Large intestine (tissue), 3 donors: ENCODE data around the gene TLE4. TPM values are rescaled to one million over a fixed set of nuclear protein-coding genes. Genes with fewer than 3 reads are reported as not detected.

Experiments
- DNase-seq, 2 donors: peaks; one replicate each; pipeline versions ENCODE4 v3.0.0 to v3.0.0-alpha.2; 2013
- H3K27ac ChIP-seq: one replicate; pipeline ENCODE4 v1.5.1; 2013; ENCODE audit warnings: low read length
- H3K27me3 ChIP-seq: 2 replicates; pipeline ENCODE4 v1.6.1; 2013; ENCODE audit warnings: low read length; ENCODE audit not compliant: control insufficient read depth, insufficient read depth
- H3K36me3 ChIP-seq: 2 replicates; pipeline ENCODE4 v1.6.1; 2013; ENCODE audit warnings: low read length; ENCODE audit not compliant: control insufficient read depth, insufficient read depth
- H3K4me1 ChIP-seq: one replicate; pipeline ENCODE4 v1.6.1; 2013; ENCODE audit warnings: low read length; ENCODE audit not compliant: control insufficient read depth, insufficient read depth
- H3K4me3 ChIP-seq: one replicate; pipeline ENCODE4 v1.5.1; 2013; ENCODE audit warnings: low read length
- H3K9me3 ChIP-seq: one replicate; pipeline ENCODE4 v1.6.1; 2013; ENCODE audit warnings: mild to moderate bottlenecking, low read depth, low read length, moderate library complexity; ENCODE audit not compliant: control insufficient read depth
- WGBS: methylation state at CpG from one replicate; pipeline ENCODE4 v1.1.5; 2013; ENCODE audit warnings: low lambda C conversion rate; ENCODE audit not compliant: insufficient coverage; 5-methylcytosine and 5-hydroxymethylcytosine counted together
- polyA plus RNA-seq: library from polyadenylated mRNA; unstranded; fragments of 120-200 nt; gene quantifications from one replicate; pipeline ENCODE4 v1.2.1, GENCODE V29; 2013

Gene TLE4
- polyA plus RNA-seq, 1 donor, result 33.3 TPM

- WGBS, result 100% methylated on average over 1 of the region's 3 CpGs
- Histone ChIP-seq H3K9me3 (no peaks in the 10 kb centered on the region), H3K4me1 (no peaks in the 10 kb centered on the region), H3K36me3 (peaks cover 10% of the 10 kb centered on the region), H3K27ac (no peak overlapping the region), H3K27me3 (no peaks in the 10 kb centered on the region), H3K4me3 (no peak overlapping the region)
- no peak for DNase-seq
Observed at GRCh38 chr9:79616971-79617370, 45.2 kb downstream of the TLE4 start.

GRCh38 chr9:79617395-79617794 lies 45.6 kb downstream of the TLE4 start:
- H3K4me1 ChIP-seq, result no peaks in the 10 kb centered on the region

GRCh38 chr9:79619930-79620329 lies 48.2 kb downstream of the TLE4 start:
- Histone ChIP-seq H3K36me3 (peaks cover 3% of the 10 kb centered on the region), H3K4me3 (no peak overlapping the region), H3K4me1 (peaks cover 7% of the 10 kb centered on the region), H3K27me3 (no peaks in the 10 kb centered on the region), H3K9me3 (no peaks in the 10 kb centered on the region), H3K27ac (no peak overlapping the region)
- no peak for DNase-seq

More at GRCh38 chr9:79617395-79617794, 45.6 kb downstream of the TLE4 start:
- WGBS, result no CpG with 5 or more reads among the region's 4 CpGs
- H3K27me3 ChIP-seq, result no peaks in the 10 kb centered on the region
- H3K9me3 ChIP-seq, result no peaks in the 10 kb centered on the region
- no peak overlapping the region for H3K4me3 ChIP-seq
- peaks cover 10% of the 10 kb centered on the region for H3K36me3 ChIP-seq
- H3K27ac ChIP-seq, result no peak overlapping the region
- DNase-seq, result no peak

GRCh38 chr9:79621916-79622575 lies 50.3 kb downstream of the TLE4 start:
- peaks cover 1% of the 10 kb centered on the region for H3K36me3 ChIP-seq
- H3K4me1 ChIP-seq, result peaks cover 7% of the 10 kb centered on the region
- no peak overlapping the region for H3K4me3 ChIP-seq
- no peak for DNase-seq
- no peaks in the 10 kb centered on the region for H3K9me3 ChIP-seq
- no peaks in the 10 kb centered on the region for H3K27me3 ChIP-seq
- H3K27ac ChIP-seq, result no peak overlapping the region

- Histone ChIP-seq H3K4me3 (no peak overlapping the region), H3K9me3 (no peaks in the 10 kb centered on the region), H3K27ac (peak overlapping the region; percentile 31), H3K27me3 (no peaks in the 10 kb centered on the region), H3K4me1 (peaks cover 7% of the 10 kb centered on the region), H3K36me3 (peaks cover 7% of the 10 kb centered on the region)
- peak; percentile 33 to 67 for DNase-seq
- 40% methylated on average over 1 of the region's 6 CpGs for WGBS
Observed at GRCh38 chr9:79623799-79624721, 52.3 kb downstream of the TLE4 start.

- H3K36me3 ChIP-seq, result peaks cover 7% of the 10 kb centered on the region
- H3K9me3 ChIP-seq, result no peaks in the 10 kb centered on the region
- H3K27me3 ChIP-seq, result no peaks in the 10 kb centered on the region
- H3K4me1 ChIP-seq, result peaks cover 1% of the 10 kb centered on the region
- DNase-seq, result no peak
- no peak overlapping the region for H3K4me3 ChIP-seq
- no CpG with 5 or more reads among the region's 2 CpGs for WGBS
- no peak overlapping the region for H3K27ac ChIP-seq
Observed at GRCh38 chr9:79629721-79630120, 58.0 kb downstream of the TLE4 start.

- WGBS, result 80% methylated on average over 1 of the region's 5 CpGs
- H3K4me1 ChIP-seq, result no peaks in the 10 kb centered on the region
- H3K36me3 ChIP-seq, result peaks cover 7% of the 10 kb centered on the region
- H3K27ac ChIP-seq, result no peak overlapping the region
- DNase-seq, result no peak
- no peaks in the 10 kb centered on the region for H3K27me3 ChIP-seq
- H3K4me3 ChIP-seq, result no peak overlapping the region
- H3K9me3 ChIP-seq, result no peaks in the 10 kb centered on the region
Observed at GRCh38 chr9:79630521-79631403, 59.0 kb downstream of the TLE4 start.

- H3K27me3 ChIP-seq, result no peaks in the 10 kb centered on the region
- no CpG with 5 or more reads among the region's 5 CpGs for WGBS
- H3K36me3 ChIP-seq, result peaks cover 5% of the 10 kb centered on the region
- no peak overlapping the region for H3K4me3 ChIP-seq
- no peak for DNase-seq
- no peaks in the 10 kb centered on the region for H3K4me1 ChIP-seq
- H3K27ac ChIP-seq, result no peak overlapping the region
- H3K9me3 ChIP-seq, result no peaks in the 10 kb centered on the region
Observed at GRCh38 chr9:79632060-79632459, 60.3 kb downstream of the TLE4 start.

- DNase-seq, result no peak
- no CpG with 5 or more reads among the region's 1 CpG for WGBS
- no peaks in the 10 kb centered on the region for H3K36me3 ChIP-seq
- no peaks in the 10 kb centered on the region for H3K4me1 ChIP-seq
- no peaks in the 10 kb centered on the region for H3K9me3 ChIP-seq
- no peak overlapping the region for H3K27ac ChIP-seq
- no peak overlapping the region for H3K4me3 ChIP-seq
- no peaks in the 10 kb centered on the region for H3K27me3 ChIP-seq
Observed at GRCh38 chr9:79632705-79633104, 60.9 kb downstream of the TLE4 start.

GRCh38 chr9:79633558-79633957 lies 61.8 kb downstream of the TLE4 start:
- H3K27me3 ChIP-seq, result no peaks in the 10 kb centered on the region
- H3K4me1 ChIP-seq, result no peaks in the 10 kb centered on the region
- WGBS, result 100% methylated on average over 1 of the region's 3 CpGs
- H3K4me3 ChIP-seq, result no peak overlapping the region
- no peak overlapping the region for H3K27ac ChIP-seq
- DNase-seq, result no peak
- H3K9me3 ChIP-seq, result no peaks in the 10 kb centered on the region
- no peaks in the 10 kb centered on the region for H3K36me3 ChIP-seq
